Non-pigmented ciliary epithelial cell (primary cell): ENCODE measurements around the gene CA5A.
"Not testable (repeated sequence)": the region's sequence is repeated elsewhere in the genome, so short reads cannot be mapped to it uniquely, and the experiment has no call there.

Source experiments
- DNase-seq: peaks from one replicate; pipeline ENCODE4 v3.0.0-alpha.2; 2010; ENCODE audit warnings: low read depth

CA5A gene

DNA sequence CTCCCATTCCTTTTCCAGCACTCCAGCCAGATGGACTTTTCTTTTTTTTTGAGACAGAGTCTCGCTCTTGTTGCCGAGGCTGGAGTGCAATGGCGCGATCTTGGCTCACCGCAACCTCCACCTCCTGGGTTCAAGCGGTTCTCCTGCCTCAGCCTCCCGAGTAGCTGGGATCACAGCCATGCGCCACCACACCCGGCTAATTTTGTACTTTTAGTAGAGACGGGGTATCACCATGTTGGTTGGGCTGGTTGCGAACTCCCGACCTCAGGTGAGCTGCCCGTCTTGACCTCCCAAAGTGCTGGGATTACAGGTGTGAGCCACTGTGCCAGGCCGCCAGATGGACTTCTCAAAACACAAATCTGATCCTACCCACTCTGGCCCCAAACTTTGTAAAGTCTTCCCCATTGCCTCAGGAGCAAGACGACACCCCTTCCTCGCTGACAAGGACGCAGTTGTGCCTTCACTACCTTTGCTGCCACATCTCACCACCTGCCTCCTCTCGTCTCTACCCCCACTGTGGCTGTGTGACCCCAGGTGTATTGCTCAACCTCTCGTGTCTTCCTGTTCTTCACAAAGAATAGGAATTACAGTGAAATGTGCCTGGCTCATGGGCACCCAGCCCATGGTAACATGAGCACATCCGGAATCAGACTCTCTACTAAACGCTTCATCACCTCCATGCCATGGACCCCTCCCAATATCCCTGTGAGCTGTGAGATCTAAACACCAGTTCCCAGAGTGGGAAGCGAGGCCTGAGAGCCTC lies 11.2 kb upstream of the CA5A start:
- no peak for DNase-seq

DNA sequence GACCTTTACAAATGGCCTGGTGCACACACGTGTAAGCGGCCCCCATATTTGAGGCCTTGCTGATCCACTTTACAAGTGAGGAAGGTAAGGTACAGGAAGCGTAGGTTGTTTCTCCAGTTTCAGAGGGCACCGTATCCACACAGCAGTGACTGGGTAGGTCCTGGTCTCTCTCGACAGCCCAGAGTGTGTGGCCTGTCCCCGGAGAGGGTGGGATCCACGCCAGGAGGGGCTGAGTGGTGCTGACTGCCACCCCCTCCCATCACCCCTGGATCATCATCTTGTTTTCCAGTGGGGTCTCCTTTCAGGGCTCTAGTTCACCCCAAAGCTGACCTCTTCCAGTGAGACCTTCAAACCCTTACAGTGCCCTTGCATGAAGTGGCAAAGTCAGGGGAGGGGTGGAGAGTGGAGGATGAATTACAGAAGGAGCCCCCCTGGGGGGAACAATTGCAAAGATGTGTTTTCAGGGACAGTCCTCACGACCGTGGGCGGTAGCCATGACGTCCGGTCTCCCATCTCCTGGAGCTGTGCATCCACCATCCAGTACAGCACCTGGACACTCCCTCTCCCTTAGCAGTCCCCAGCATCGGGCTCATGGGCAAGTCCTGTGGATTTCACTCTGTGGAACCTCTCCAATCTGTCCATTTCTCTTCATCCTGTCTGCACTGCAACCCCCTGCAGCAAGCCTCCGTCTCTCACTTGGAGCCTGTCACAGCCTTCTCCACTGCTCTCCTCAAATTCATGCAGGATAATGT lies 10.4 kb upstream of the CA5A start:
- no peak for DNase-seq

GRCh38 chr16:87945351-87946042 lies 9.2 kb upstream of the CA5A start:
- no peak for DNase-seq

GRCh38 chr16:87942680-87943079 lies 6.4 kb upstream of the CA5A start:
- no peak for DNase-seq

- no peak for DNase-seq
Observed at GRCh38 chr16:87939562-87940423, 3.5 kb upstream of the CA5A start.

GRCh38 chr16:87938412-87938949 lies 2.2 kb upstream of the CA5A start:
- no peak for DNase-seq

DNA sequence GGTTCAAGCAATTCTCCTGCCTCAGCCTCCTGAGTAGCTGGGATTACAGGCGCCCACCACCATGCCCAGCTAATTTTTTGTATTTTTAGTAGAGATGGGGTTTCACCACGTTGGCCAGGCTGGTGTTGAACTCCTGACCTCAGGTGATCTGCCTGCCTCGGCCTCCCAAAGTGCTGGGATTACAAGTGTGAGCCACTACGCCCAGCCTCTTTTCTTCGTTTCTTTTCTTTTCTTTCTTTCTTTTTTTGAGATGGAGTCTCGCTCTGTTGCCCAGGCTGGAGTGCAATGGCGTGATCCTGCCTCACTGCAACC lies 858 bp upstream of the CA5A start:
- not testable (repeated sequence) for DNase-seq

DNA sequence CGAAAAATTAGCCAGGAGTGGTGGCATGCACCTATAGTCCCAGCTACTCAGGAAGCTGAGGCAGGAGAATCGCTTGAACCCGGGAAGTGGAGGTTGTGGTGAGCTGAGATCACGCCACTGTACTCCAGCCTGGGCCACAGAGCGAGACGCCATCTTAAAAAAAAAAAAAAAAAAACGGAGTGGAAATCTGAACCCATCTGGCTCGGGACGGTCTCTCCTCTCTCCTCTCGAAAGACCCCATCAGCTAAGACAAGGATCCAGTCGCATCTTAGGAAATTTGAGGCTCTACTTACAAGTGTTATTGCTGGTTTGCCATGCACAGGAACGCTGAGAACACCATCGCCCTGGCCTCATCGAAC lies 334 bp downstream of the CA5A start:
- DNase-seq, result not testable (repeated sequence)

DNA sequence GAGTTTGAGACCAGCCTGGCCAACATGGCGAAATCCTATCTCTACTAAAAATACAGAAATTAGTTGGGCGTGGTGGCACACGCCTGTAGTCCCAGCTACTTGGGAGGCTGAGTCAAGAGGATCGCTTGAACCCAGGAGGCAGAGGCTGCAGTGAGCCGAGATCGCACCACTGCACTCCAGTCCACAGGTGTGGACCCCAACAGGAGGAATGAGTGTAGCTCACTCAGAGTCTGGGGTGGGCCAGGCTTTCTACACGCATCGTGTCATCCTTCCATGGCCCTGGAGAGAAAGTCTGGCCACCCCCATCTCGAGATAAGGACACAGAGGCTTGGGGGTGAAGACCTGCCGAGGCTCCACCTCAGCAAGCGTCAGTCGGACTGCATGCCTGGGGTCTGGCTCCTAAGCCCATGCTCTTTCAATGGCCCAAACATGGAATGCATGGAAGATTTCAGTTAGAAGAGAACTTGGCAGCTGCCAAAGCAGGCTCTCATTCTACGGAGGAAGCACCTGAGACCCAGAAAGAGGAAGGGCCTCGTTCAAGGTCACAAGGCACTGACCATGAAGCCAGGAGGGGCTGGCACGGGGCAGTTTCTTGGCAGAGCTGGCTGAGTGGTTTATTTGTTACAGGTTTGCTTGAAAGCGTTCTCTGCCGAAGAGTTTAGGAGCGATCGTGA lies 1.4 kb downstream of the CA5A start:
- not testable (repeated sequence) for DNase-seq

GRCh38 chr16:87933140-87933495 lies 3.2 kb downstream of the CA5A start:
- DNase-seq, result no peak

DNA sequence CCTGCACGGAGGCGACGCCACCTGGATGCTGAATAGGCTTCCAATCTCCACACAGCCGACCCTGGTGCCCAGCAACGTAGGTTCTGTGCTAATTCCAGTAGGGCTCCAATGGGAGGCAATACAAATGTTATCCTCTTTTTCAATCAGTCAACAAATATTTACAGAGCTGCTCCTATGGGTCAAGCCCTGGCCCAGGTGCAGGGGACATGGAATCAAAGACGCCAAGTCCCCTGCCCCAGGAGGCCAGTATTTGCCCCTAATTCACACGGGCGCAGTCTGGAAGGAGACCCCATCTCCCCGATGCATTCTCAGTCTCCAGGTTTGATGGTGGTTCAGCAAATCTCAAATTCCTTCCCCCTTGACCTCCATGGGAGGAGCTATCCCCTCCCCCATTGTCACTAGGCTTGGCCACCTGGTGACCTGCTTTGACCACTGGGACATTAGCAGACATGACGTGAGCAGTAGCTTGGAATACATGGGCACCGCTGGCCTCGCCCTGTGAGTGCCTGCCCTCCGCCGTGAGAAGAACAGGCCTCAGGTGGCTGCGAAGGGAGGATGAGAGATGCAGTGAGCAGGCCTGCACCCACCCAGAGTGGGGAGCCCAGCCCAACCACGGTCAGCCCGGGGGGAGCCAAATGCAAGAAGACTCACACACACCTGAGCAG lies 3.7 kb downstream of the CA5A start:
- DNase-seq, result not testable (repeated sequence)

- no peak for DNase-seq
Observed at GRCh38 chr16:87931504-87931903, 4.8 kb downstream of the CA5A start.

DNA sequence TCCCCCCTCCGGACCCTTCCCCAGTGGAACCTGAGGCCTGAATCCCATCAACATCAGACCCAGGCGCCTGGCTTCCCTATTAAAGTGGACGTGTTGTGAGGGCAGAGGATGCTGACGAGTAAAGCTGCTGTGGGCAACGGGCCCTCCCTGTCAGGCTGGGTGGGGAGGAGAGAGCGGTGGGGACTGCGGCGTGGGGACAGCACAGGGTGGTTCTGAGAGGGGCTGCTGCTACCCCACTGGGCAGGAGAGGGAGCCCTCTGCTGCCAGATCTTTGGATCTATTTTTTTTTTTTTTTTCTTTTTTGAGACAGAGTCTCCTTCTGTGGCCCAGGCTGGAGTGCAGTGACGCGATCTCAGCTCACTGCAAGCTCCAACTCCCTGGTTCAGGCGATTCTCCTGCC lies 5.9 kb downstream of the CA5A start:
- DNase-seq, result no peak

DNA sequence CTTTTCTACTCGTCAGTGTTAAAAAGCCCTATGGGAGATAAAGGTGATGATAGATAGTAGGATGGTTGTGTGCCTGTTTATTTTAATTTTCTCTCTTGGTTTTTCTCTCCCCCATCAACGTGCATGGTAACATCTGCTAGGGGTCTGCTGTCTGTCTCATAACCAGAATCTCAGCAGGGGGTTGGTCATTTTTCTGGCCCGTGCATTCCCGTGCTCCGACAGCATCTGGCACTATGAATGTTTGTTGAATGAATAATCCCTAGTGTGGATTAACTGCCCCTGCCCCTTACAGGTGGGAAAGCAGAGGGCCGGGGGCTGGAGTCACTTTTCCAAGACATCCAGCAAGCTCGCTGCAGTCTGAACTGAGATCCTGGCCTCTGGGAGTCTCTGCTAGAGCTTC lies 6.3 kb downstream of the CA5A start:
- no peak for DNase-seq

DNA sequence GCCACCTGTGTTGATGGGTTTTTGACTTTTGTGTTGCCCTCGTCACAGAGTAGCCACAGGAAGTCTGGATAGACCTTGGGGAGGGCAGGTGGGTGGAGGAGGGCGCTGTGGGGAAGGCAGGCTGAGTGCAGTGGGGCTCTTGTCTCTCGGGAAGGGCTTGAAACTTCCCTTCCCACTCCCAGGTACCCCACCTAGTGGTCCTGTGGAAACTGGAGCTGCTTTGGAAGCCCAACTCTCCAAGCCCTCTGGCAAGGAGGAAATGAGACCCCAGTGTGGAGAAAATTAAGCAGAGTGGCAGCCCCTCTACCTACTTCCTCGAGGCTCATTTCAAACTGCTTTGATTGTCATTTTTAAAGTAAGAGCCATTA lies 9.2 kb downstream of the CA5A start:
- no peak for DNase-seq

GRCh38 chr16:87926246-87927194 lies 9.8 kb downstream of the CA5A start:
- no peak for DNase-seq

DNA sequence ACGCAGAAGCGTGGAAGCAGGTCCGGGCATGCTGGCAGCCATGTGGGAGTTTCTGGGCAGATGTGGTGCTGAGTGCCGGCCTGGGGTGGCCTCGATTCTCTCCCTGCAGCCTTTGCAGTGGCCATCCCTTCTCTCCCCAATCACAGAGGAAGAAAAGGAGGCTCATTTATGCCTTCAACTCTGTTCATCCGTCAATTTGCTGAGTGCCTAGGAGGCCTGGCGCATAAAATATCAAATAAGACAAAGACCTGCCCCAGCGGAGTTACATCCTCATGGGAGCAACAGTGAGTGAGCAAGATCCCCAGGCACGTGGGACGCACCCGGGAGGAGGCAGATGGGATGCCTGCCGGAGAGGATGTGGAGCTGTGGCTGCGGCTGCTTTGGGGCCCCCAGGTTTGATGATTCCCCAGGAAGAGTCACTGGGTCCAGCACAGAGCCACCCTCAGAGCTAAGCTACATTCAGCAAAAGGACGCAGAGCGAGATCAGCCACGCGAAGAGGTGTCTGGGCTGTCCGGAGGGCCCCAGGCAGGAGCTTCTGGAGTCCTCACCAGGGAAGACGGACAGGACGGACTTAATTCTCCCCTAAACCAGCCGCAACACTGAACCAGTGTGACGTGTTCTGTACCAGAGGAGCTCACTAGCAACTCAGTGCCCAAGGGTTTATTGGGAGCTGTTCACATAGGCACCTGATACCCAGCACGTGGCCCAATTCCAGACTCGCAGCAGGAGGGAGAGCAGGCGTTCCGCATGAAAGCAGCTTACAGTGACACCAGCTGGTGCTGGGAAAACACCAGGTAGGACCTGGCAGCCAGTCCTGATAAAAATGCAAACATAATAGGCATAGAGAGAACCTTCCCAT lies 11.3 kb downstream of the CA5A start:
- DNase-seq, result no peak

DNA sequence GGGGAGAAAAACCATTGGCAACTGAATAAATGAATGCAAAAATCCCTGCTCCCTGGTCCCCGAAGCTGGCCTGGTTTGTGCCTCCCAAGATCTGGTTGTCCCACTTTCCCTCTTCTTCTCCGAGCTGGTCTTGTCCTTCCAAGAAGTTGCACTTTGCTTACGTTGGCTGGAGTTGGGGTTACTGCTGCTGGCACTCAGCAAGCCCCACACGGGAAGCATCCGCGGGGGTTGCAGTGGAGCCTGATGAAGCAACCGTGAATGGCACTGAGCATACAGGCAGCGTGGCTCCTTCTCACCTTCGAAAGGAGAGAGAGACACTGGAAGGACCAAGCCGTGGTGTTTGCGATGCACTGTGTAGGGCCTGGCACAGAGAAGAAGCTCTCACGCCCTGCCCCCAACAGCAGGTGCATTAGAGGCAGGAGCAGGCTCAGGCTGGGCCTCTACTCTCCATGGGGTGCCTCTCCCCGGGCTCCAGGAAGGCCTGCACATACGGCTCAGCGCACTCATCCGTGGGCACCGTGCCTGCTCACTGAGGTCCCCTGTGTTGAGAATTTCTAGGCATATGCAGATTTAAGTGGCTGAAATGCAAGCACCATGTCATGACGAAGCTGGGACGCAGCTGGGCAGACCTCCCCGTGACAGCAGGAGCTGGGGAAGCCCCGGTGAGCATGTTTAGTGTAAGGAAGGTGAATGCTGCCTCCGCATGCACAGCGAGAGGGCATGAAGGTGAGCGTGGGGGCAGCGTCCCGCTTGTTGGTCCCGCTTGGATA lies 12.1 kb downstream of the CA5A start:
- DNase-seq, result no peak
